Gastrocnemius medialis (tissue), 4 donors: ENCODE results near the gene MICALL2.

Experiments used
- CTCF ChIP-seq, 5 experiments: fragments of 450-650 bp in 3 of 5; fragments of 200-600 bp in 2 of 5; sonication (generic) in 2 of 5; IDR thresholded peaks in 4 of 5; conservative IDR thresholded peaks in 1 of 5; 1 replicate in 4 of 5; 2 replicates in 1 of 5; pipeline ENCODE4 v1.5.1; 2016 to 2019; ENCODE audit warnings: antibody characterized with exemption in 5 of 5, mild to moderate bottlenecking in 3 of 5, moderate library complexity in 3 of 5
- POLR2A ChIP-seq, 2 donors: fragments of 450-650 bp; IDR thresholded peaks; one replicate each; pipeline ENCODE4 v1.6.1; 2017; ENCODE audit warnings: antibody characterized with exemption in 2 of 2, mild to moderate bottlenecking in 2 of 2, moderate library complexity in 2 of 2

DNA sequence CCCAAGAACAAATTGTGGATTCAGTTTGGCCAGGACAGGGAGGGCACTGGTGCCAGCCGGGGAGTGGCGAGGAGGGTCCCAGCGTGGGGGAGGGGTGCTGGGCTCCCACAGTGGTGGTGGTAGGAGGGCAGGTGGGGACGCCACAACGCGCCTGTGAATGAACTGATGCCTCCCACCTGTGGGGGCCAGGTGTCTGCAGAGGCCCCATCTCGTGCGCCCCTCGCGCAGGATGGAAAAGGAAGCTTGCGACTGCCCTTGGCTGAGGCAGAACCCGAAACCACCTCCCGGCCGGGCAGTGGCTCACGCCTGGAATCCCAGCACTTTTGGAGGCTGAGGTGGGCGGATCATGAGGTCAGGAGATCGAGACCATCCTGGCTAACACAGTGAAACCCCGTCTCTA lies 72.0 kb downstream of the MICALL2 start:
- no peak for TF ChIP-seq CTCF (IDR thresholded peaks at IDR 0.05 in 4 of 5, conservative IDR thresholded peaks at IDR 0.05 in 1 of 5)
- no peak for TF ChIP-seq POLR2A (IDR thresholded peaks at IDR 0.05)
